HT1080 (cell line): ENCODE results near the gene DCST2. TPM values are rescaled to one million over a fixed set of nuclear protein-coding genes. Genes with fewer than 3 reads are reported as not detected.

Source experiments
- small RNA-seq: library from RNA; depleted of rRNA; stranded (forward); fragments of <200 nt; gene quantifications from one replicate; pipeline ENCODE3, GENCODE V24; 2014
- total RNA-seq: library from RNA; depleted of rRNA; stranded (reverse); fragments of >200 nt; shearing (Covaris generic); gene quantifications from 2 replicates; pipeline ENCODE4 v1.2.3, GENCODE V29; 2014; rRNA removed

The DCST2 gene
- total RNA-seq, 1 experiment from 2014 or later: 0.03 TPM

Small RNA genes lying within 50 kb of the gene (small RNA-seq; reads per million reads assigned to genes)
- gene MIR4258: not detected

Other genes starting within 250 kb of the DCST2 start
- 0.20 and 0.34 TPM in 2 replicates for gene KCNN3, start 163.5 kb downstream of the DCST2 start, total RNA-seq
- 6.2 and 10.8 TPM in 2 replicates for gene PMVK, start 97.1 kb downstream of the DCST2 start, total RNA-seq
- gene PBXIP1, start 77.7 kb downstream of the DCST2 start, total RNA-seq: 12.0 and 13.9 TPM in 2 replicates
- 26.3 and 32.4 TPM in 2 replicates for gene PYGO2, start 72.0 kb downstream of the DCST2 start, total RNA-seq
- 126 and 173 TPM in 2 replicates for gene SHC1, start 63.0 kb downstream of the DCST2 start, total RNA-seq
- gene CKS1B, start 59.1 kb downstream of the DCST2 start, total RNA-seq: 210 and 222 TPM in 2 replicates
- gene FLAD1, start 50.4 kb downstream of the DCST2 start, total RNA-seq: 49.5 and 50.0 TPM in 2 replicates
- gene LENEP, start 40.2 kb downstream of the DCST2 start, total RNA-seq: 0.64 TPM in 1 of 2 replicates, not detected in the other
- 18.9 and 22.2 TPM in 2 replicates for gene ZBTB7B, start 31.0 kb downstream of the DCST2 start, total RNA-seq
- 0.17 TPM in 1 of 2 replicates, not detected in the other for gene DCST1, start within 50 bp of the DCST2 start, total RNA-seq
- gene ADAM15, start 17.5 kb upstream of the DCST2 start, total RNA-seq: 198 and 262 TPM in 2 replicates
- gene EFNA4, start 30.0 kb upstream of the DCST2 start, total RNA-seq: 8.4 and 11.0 TPM in 2 replicates
- gene EFNA3, start 45.1 kb upstream of the DCST2 start, total RNA-seq: 3.3 and 7.0 TPM in 2 replicates
- 1.4 and 3.6 TPM in 2 replicates for gene EFNA1, start 94.1 kb upstream of the DCST2 start, total RNA-seq
- gene SLC50A1, start 102.1 kb upstream of the DCST2 start, total RNA-seq: 36.9 and 42.2 TPM in 2 replicates
- gene DPM3, start 106.8 kb upstream of the DCST2 start, total RNA-seq: 36.0 and 42.9 TPM in 2 replicates
- gene KRTCAP2, start 139.5 kb upstream of the DCST2 start, total RNA-seq: 126 and 170 TPM in 2 replicates
- gene TRIM46, start 140.1 kb upstream of the DCST2 start, total RNA-seq: 3.1 and 4.1 TPM in 2 replicates
- gene THBS3, start 174.1 kb upstream of the DCST2 start, total RNA-seq: 2.7 and 3.1 TPM in 2 replicates
- gene MTX1, start 174.9 kb upstream of the DCST2 start, total RNA-seq: 50.0 and 54.0 TPM in 2 replicates
- 7.7 and 15.3 TPM in 2 replicates for gene ENTREP3, start 221.7 kb upstream of the DCST2 start, total RNA-seq
- 124 and 158 TPM in 2 replicates for gene SCAMP3, start 228.6 kb upstream of the DCST2 start, total RNA-seq
- gene CLK2, start 239.7 kb upstream of the DCST2 start, total RNA-seq: 19.1 and 26.0 TPM in 2 replicates
- 0.84 and 1.1 TPM in 2 replicates for gene HCN3, start 243.7 kb upstream of the DCST2 start, total RNA-seq